Suppressor macrophage treated with lipopolysaccharide for 1 hour (primary cell): ENCODE data around the gene ATF6.

ENCODE experiments used
- DNase-seq, 3 donors: peaks; one replicate each; pipeline ENCODE4 v3.0.0-alpha.2; 2020 to 2022

ATF6 gene

GRCh38 chr1:162008799-162009198, 242.7 kb downstream of the ATF6 start:
- DNase-seq: no peak

DNA sequence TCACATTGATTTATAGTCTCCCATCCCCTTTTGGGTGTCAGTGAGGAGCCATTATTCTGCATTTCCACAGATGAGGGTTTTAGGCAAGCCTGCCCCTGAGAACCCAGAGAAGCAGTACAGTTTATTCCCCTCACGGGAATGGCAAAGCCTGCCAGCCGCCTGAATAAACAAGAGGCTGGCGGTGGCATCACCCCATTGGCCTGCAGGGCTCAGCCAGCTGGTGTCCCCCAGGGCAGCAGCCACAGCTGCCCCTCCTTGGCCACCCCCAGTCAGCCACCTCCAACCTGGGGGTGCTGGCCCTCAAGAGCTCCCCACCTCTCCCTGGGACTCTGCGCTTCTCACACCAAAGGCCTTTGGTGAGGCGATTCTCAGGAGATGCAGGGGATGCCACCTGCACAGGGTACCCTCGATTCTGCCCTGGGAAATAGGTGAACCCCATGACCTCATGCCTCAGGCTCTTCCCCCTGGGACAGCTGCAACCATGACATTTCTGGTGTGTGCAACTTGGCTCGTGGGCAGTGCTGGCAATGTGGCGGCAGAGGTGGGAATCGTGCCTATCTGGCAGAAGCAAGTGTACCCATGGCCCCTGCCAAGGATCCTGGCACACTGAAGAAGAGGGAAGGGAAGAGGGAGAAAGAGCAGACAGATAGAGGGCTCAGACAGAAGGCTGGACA, 243.5 kb downstream of the ATF6 start:
- DNase-seq: no peak

GRCh38 chr1:162010175-162010506, 244.0 kb downstream of the ATF6 start:
- no peak for DNase-seq

- no peak for DNase-seq
These were observed 245.4 kb downstream of the ATF6 start for GRCh38 chr1:162011337-162012012.

DNA sequence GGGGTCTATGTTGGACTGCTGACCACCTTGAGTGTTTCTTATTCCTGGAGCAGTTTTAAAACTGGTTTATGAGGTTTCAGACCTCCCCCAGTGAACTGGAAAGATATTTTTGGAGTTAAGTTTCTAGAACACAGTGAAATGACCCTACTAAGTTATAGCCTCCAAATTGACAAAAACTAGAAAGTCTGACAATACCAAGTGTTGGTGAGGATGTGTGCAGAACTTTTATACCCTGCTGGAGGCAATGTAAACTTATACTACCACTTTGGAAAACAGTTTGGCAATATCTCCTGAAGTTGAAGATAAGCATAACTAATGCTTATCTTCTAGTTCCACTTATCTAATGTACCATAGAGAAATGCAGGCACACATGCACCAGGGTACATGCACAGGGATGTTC, 247.2 kb downstream of the ATF6 start:
- no peak for DNase-seq
